HCT116 (cell line): ENCODE measurements around the gene CCDC40.

Experiments
- EZH2 ChIP-seq: fragments of 200-600 bp; sonication (generic); IDR thresholded peaks from 2 replicates; pipeline ENCODE4 v1.6.1; 2017; ENCODE audit warnings: antibody characterized with exemption, mixed run types
- JUND ChIP-seq: IDR thresholded peaks from 2 replicates; pipeline ENCODE4 v1.6.1; 2012
- POLR2A ChIP-seq: IDR thresholded peaks from 2 replicates; pipeline ENCODE4 v1.7.0; 2011; ENCODE audit warnings: borderline replicate concordance; ENCODE audit not compliant: insufficient read depth, insufficient read length; ENCODE audit errors: extremely low read depth
- POLR2AphosphoS5 ChIP-seq: IDR thresholded peaks from 2 replicates; pipeline ENCODE4 v1.6.1; 2011; ENCODE audit warnings: mild to moderate bottlenecking, low read depth, low read length, moderate library complexity
- SIN3A ChIP-seq: IDR thresholded peaks from 2 replicates; pipeline ENCODE4 v1.6.1; 2012; ENCODE audit warnings: low read depth
- TCF7L2 ChIP-seq: IDR thresholded peaks from 2 replicates; pipeline ENCODE4 v1.7.0; 2011; ENCODE audit warnings: borderline replicate concordance, inconsistent platforms; ENCODE audit not compliant: insufficient read depth, insufficient read length; ENCODE audit errors: extremely low read depth
- TF ChIP-seq, protein P1 (sequence below): IDR thresholded peaks from 2 replicates; pipeline ENCODE4 v1.6.1; 2012; ENCODE audit warnings: low read depth
- TF ChIP-seq, protein P2 (sequence below), 3 experiments: fragments of 200-600 bp in 1 of 3; sonication (generic) in 1 of 3; IDR thresholded peaks in 2 of 3; conservative IDR thresholded peaks in 1 of 3; 2 replicates each; pipeline ENCODE4 v1.5.1; 2012 to 2017; ENCODE audit warnings: low read depth in 2 of 3, low read length in 2 of 3, antibody characterized with exemption in 1 of 3, borderline replicate concordance in 1 of 3, control low read depth in 1 of 3, mild to moderate bottlenecking in 1 of 3, mixed read lengths in 1 of 3, mixed run types in 1 of 3, moderate library complexity in 1 of 3; ENCODE audit not compliant: insufficient read depth in 1 of 3

DNA sequence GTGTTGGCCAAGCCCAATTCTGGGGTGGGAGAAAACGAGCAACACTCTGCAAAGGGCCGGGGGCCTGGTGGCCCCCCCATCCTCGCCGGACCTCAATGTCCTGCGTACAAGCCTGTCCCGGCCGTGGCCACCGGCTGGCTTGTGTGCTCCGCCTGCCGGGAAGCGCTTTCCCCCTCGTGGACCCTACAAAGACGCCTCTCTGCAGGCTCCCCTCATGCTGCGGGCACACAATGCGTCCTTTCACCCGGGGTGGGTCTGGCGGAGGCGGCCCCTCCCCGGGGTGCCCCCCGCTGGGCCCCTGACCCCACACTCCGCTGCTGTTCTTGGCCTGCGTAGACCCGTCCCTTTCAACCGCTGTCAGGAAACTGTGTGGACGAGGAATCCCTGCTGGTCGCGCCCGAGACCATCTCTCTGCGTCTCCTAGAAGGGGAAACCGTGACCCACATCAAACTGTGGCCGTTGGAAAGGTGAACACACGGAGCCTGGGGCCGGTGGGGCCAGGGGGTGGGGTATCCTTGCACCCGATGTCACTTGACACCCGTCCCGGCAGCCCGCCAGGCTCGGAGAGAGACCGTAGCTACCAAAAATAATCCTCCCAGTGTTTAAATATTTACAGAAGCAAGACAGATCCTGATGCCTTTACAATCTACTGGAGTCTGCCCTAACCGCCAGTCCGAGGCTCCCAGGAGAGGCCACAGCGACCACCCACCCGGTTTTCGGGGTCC, 44.4 kb upstream of the CCDC40 start:
- no peak for TF ChIP-seq JUND
- no peak for TF ChIP-seq POLR2A
- peak; percentile 1 for TF ChIP-seq TCF7L2
- TF ChIP-seq, protein P1, sequence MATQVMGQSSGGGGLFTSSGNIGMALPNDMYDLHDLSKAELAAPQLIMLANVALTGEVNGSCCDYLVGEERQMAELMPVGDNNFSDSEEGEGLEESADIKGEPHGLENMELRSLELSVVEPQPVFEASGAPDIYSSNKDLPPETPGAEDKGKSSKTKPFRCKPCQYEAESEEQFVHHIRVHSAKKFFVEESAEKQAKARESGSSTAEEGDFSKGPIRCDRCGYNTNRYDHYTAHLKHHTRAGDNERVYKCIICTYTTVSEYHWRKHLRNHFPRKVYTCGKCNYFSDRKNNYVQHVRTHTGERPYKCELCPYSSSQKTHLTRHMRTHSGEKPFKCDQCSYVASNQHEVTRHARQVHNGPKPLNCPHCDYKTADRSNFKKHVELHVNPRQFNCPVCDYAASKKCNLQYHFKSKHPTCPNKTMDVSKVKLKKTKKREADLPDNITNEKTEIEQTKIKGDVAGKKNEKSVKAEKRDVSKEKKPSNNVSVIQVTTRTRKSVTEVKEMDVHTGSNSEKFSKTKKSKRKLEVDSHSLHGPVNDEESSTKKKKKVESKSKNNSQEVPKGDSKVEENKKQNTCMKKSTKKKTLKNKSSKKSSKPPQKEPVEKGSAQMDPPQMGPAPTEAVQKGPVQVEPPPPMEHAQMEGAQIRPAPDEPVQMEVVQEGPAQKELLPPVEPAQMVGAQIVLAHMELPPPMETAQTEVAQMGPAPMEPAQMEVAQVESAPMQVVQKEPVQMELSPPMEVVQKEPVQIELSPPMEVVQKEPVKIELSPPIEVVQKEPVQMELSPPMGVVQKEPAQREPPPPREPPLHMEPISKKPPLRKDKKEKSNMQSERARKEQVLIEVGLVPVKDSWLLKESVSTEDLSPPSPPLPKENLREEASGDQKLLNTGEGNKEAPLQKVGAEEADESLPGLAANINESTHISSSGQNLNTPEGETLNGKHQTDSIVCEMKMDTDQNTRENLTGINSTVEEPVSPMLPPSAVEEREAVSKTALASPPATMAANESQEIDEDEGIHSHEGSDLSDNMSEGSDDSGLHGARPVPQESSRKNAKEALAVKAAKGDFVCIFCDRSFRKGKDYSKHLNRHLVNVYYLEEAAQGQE, result no peak
- TF ChIP-seq, protein P2, sequence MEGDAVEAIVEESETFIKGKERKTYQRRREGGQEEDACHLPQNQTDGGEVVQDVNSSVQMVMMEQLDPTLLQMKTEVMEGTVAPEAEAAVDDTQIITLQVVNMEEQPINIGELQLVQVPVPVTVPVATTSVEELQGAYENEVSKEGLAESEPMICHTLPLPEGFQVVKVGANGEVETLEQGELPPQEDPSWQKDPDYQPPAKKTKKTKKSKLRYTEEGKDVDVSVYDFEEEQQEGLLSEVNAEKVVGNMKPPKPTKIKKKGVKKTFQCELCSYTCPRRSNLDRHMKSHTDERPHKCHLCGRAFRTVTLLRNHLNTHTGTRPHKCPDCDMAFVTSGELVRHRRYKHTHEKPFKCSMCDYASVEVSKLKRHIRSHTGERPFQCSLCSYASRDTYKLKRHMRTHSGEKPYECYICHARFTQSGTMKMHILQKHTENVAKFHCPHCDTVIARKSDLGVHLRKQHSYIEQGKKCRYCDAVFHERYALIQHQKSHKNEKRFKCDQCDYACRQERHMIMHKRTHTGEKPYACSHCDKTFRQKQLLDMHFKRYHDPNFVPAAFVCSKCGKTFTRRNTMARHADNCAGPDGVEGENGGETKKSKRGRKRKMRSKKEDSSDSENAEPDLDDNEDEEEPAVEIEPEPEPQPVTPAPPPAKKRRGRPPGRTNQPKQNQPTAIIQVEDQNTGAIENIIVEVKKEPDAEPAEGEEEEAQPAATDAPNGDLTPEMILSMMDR (IDR thresholded peaks at IDR 0.05 in 2 of 3, conservative IDR thresholded peaks at IDR 0.05 in 1 of 3; ENCODE audit: borderline replicate concordance in 1 of 3, insufficient read depth in 1 of 3, low read depth in 2 of 3, low read length in 2 of 3), result no peak
- TF ChIP-seq POLR2AphosphoS5, result no peak
- TF ChIP-seq SIN3A, result no peak
- no peak for TF ChIP-seq EZH2
